Neural cell (in vitro differentiated cells): ENCODE measurements around the gene POLN. TPM values are rescaled to one million over a fixed set of nuclear protein-coding genes. Genes with fewer than 3 reads are reported as not detected.

Experiments
- H2AFZ ChIP-seq: fragments of 200-600, 300-800 bp; sonication (generic), shearing (Covaris generic); 2 replicates; pipeline ENCODE4 v1.6.0; 2014; ENCODE audit warnings: low read depth, mild to moderate bottlenecking, antibody characterized with exemption, low read length, moderate library complexity
- H3F3A ChIP-seq: fragments of 200-600 bp; shearing (Covaris generic); 2 replicates; pipeline ENCODE4 v1.6.1; 2016; ENCODE audit warnings: mild to moderate bottlenecking, moderate library complexity, mixed read lengths, antibody characterized with exemption, low read length; ENCODE audit not compliant: insufficient read depth, poor library complexity, severe bottlenecking
- H3K27ac ChIP-seq: fragments of 200-600, 300-800 bp; sonication (generic), shearing (Covaris generic); 2 replicates; pipeline ENCODE4 v1.5.1; 2014; ENCODE audit warnings: mild to moderate bottlenecking, low read length, moderate library complexity
- H3K27me3 ChIP-seq: fragments of 300-800, 200-600 bp; sonication (generic), shearing (Covaris generic); 2 replicates; pipeline ENCODE4 v1.6.0; 2014; ENCODE audit warnings: mild to moderate bottlenecking, low read depth, low read length, moderate library complexity; ENCODE audit not compliant: insufficient read depth
- H3K36me3 ChIP-seq: fragments of 300-800, 200-600 bp; sonication (generic), shearing (Covaris generic); 2 replicates; pipeline ENCODE4 v1.5.1; 2014; ENCODE audit warnings: mild to moderate bottlenecking, antibody characterized with exemption, low read length, moderate library complexity; ENCODE audit not compliant: insufficient read depth
- H3K4me2 ChIP-seq: fragments of 300-800, 200-600 bp; sonication (generic), shearing (Covaris generic); 2 replicates; pipeline ENCODE4 v1.6.0; 2014; ENCODE audit warnings: mild to moderate bottlenecking, low read length
- H3K4me3 ChIP-seq: fragments of 300-800, 200-600 bp; sonication (generic), shearing (Covaris generic); 2 replicates; pipeline ENCODE4 v1.5.1; 2014; ENCODE audit warnings: mild to moderate bottlenecking, low read length, moderate library complexity
- H3K79me2 ChIP-seq: fragments of 200-600 bp; shearing (Covaris generic); replicated peaks from 2 replicates; pipeline ENCODE4 v1.6.0; 2014; ENCODE audit warnings: mild to moderate bottlenecking, low read length, moderate library complexity; ENCODE audit not compliant: insufficient read depth
- H3K9ac ChIP-seq: fragments of 300-800, 200-600 bp; sonication (generic), shearing (Covaris generic); 2 replicates; pipeline ENCODE4 v1.6.1; 2016; ENCODE audit warnings: mild to moderate bottlenecking, low read length, mixed read lengths
- H3K9me2 ChIP-seq: fragments of 200-600 bp; shearing (Covaris generic); 2 replicates; pipeline ENCODE4 v1.6.1; 2016; ENCODE audit warnings: mild to moderate bottlenecking, low read length, mixed read lengths; ENCODE audit not compliant: insufficient read depth
- H3K9me3 ChIP-seq: fragments of 200-600, 300-800 bp; sonication (generic), shearing (Covaris generic); 2 replicates; pipeline ENCODE4 v1.6.1; 2016; ENCODE audit warnings: mild to moderate bottlenecking, mixed run types, low read length, moderate library complexity, mixed read lengths
- H4K20me1 ChIP-seq: fragments of 200-600 bp; shearing (Covaris generic); 2 replicates; pipeline ENCODE4 v1.6.1; 2016; ENCODE audit warnings: mild to moderate bottlenecking, mixed run types; ENCODE audit not compliant: insufficient read depth
- CTCF ChIP-seq: fragments of 450-650 bp; IDR thresholded peaks from 2 replicates; pipeline ENCODE4 v1.5.1; 2014; ENCODE audit warnings: antibody characterized with exemption, mild to moderate bottlenecking, moderate library complexity; ENCODE audit not compliant: poor library complexity, severe bottlenecking
- EP300 ChIP-seq: fragments of 450-650 bp; conservative IDR thresholded peaks from 2 replicates; pipeline ENCODE4 v1.6.1; 2014; ENCODE audit warnings: antibody characterized with exemption, mild to moderate bottlenecking, moderate library complexity; ENCODE audit not compliant: poor library complexity, severe bottlenecking
- EZH2 ChIP-seq: fragments of 200-600, 300-800 bp; shearing (Covaris generic), sonication (generic); IDR thresholded peaks from 2 replicates; pipeline ENCODE4 v1.6.1; 2014; ENCODE audit warnings: antibody characterized with exemption, low read length, borderline replicate concordance, mild to moderate bottlenecking; ENCODE audit not compliant: insufficient read depth, poor library complexity, severe bottlenecking
- MXI1 ChIP-seq: fragments of 450-650 bp; conservative IDR thresholded peaks from 2 replicates; pipeline ENCODE4 v1.6.1; 2014; ENCODE audit warnings: antibody characterized with exemption, mild to moderate bottlenecking; ENCODE audit not compliant: poor library complexity, severe bottlenecking
- POLR2AphosphoS5 ChIP-seq: IDR thresholded peaks from 2 replicates; pipeline ENCODE4 v1.6.1; 2012
- RAD21 ChIP-seq: fragments of 450-650 bp; conservative IDR thresholded peaks from 2 replicates; pipeline ENCODE4 v1.6.1; 2014; ENCODE audit warnings: antibody characterized with exemption, mild to moderate bottlenecking, moderate library complexity
- SMC3 ChIP-seq: fragments of 450-650 bp; conservative IDR thresholded peaks from 2 replicates; pipeline ENCODE4 v1.6.1; 2014; ENCODE audit warnings: antibody characterized with exemption, mild to moderate bottlenecking, moderate library complexity; ENCODE audit not compliant: poor library complexity
- TAF1 ChIP-seq: IDR thresholded peaks from 2 replicates; pipeline ENCODE4 v1.6.1; 2012; ENCODE audit warnings: low read depth
- polyA plus RNA-seq: library from polyadenylated mRNA; depleted of rRNA; stranded (reverse); fragments of >200 nt; gene quantifications from 2 replicates; pipeline ENCODE4 v1.2.3, GENCODE V29; 2014
- TF ChIP-seq, protein P1 (sequence below): IDR thresholded peaks from 2 replicates; pipeline ENCODE4 v1.6.1; 2012; ENCODE audit warnings: borderline replicate concordance

POLN gene
- polyA plus RNA-seq, 1 donor from 2014 or later = 1.1 TPM

- Histone ChIP-seq H3K9ac (no peak overlapping the region), H3F3A (no peaks in the 10 kb centered on the region), H3K27ac (no peak overlapping the region), H3K36me3 (no peaks in the 10 kb centered on the region), H3K4me2 (no peak overlapping the region), H3K9me2 (no peaks in the 10 kb centered on the region), H3K27me3 (no peaks in the 10 kb centered on the region), H2AFZ (no peak overlapping the region), H3K79me2 (no peaks in the 10 kb centered on the region), H3K9me3 (no peaks in the 10 kb centered on the region), H3K4me3 (no peak overlapping the region), H4K20me1 (no peaks in the 10 kb centered on the region)
- TF ChIP-seq, protein P1, sequence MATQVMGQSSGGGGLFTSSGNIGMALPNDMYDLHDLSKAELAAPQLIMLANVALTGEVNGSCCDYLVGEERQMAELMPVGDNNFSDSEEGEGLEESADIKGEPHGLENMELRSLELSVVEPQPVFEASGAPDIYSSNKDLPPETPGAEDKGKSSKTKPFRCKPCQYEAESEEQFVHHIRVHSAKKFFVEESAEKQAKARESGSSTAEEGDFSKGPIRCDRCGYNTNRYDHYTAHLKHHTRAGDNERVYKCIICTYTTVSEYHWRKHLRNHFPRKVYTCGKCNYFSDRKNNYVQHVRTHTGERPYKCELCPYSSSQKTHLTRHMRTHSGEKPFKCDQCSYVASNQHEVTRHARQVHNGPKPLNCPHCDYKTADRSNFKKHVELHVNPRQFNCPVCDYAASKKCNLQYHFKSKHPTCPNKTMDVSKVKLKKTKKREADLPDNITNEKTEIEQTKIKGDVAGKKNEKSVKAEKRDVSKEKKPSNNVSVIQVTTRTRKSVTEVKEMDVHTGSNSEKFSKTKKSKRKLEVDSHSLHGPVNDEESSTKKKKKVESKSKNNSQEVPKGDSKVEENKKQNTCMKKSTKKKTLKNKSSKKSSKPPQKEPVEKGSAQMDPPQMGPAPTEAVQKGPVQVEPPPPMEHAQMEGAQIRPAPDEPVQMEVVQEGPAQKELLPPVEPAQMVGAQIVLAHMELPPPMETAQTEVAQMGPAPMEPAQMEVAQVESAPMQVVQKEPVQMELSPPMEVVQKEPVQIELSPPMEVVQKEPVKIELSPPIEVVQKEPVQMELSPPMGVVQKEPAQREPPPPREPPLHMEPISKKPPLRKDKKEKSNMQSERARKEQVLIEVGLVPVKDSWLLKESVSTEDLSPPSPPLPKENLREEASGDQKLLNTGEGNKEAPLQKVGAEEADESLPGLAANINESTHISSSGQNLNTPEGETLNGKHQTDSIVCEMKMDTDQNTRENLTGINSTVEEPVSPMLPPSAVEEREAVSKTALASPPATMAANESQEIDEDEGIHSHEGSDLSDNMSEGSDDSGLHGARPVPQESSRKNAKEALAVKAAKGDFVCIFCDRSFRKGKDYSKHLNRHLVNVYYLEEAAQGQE = no peak
- TF ChIP-seq POLR2AphosphoS5 = no peak
- no peak for TF ChIP-seq MXI1
- TF ChIP-seq EP300 = no peak
- no peak for TF ChIP-seq RAD21
- no peak for TF ChIP-seq TAF1
- TF ChIP-seq CTCF = no peak
- no peak for TF ChIP-seq EZH2
- no peak for TF ChIP-seq SMC3
Observed at GRCh38 chr4:2075987-2076907, 165.7 kb downstream of the POLN start.

GRCh38 chr4:2075171-2075986 lies 166.5 kb downstream of the POLN start:
- Histone ChIP-seq H3K36me3 (no peaks in the 10 kb centered on the region), H3K79me2 (no peaks in the 10 kb centered on the region), H3F3A (no peaks in the 10 kb centered on the region), H3K9me3 (no peaks in the 10 kb centered on the region), H3K27me3 (no peaks in the 10 kb centered on the region), H3K4me2 (no peak overlapping the region), H2AFZ (no peak overlapping the region), H3K4me3 (no peak overlapping the region), H3K9me2 (no peaks in the 10 kb centered on the region), H3K27ac (no peak overlapping the region), H4K20me1 (no peaks in the 10 kb centered on the region), H3K9ac (no peak overlapping the region)
- TF ChIP-seq EP300 (no peak), RAD21 (no peak), EZH2 (no peak), SMC3 (no peak), TAF1 (no peak), POLR2AphosphoS5 (no peak)
- TF ChIP-seq, protein P1 = no peak
